PFSK-1 (cell line): Measurements from ENCODE around the gene PHLDB3.

Experiments used
- POLR2AphosphoS5 ChIP-seq: IDR thresholded peaks from 2 replicates; pipeline ENCODE4 v1.6.1; 2012; ENCODE audit warnings: low read depth, mild to moderate bottlenecking, control low read depth, low read length, moderate library complexity
- TAF1 ChIP-seq: IDR thresholded peaks from 2 replicates; pipeline ENCODE4 v1.6.1; 2012; ENCODE audit warnings: low read length, control low read depth, borderline replicate concordance; ENCODE audit not compliant: insufficient read depth

DNA sequence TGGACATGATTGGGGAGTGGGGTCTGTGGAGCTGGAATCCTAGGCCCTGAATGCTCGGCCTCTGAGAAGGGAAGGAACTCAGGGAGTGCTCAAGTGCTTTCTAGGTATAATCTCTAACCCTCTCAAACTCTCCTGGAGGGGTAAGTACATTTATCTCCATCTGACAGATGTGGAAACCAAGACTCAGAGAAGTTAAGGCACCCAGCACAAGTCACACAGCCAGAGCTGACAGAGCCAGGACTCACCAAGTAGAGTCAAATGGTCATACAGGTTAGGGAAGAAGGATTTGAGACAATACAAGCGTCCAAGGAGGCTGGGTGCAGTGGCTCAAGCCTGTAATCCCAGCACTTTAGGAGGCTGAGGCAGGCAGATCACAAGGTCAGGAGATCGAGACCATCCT lies 26.2 kb downstream of the PHLDB3 start:
- no peak for TF ChIP-seq POLR2AphosphoS5
- no peak for TF ChIP-seq TAF1
